Ecto neural progenitor cell (in vitro differentiated cells): ENCODE data around the gene ECT2.
"Not testable (repeated sequence)": the region's sequence is repeated elsewhere in the genome, so short reads cannot be mapped to it uniquely, and the experiment has no call there.

ENCODE experiments used
- DNase-seq: peaks from one replicate; pipeline ENCODE4 v3.0.0-alpha.2; 2018; ENCODE audit warnings: low spot score

ECT2 gene, protein sequence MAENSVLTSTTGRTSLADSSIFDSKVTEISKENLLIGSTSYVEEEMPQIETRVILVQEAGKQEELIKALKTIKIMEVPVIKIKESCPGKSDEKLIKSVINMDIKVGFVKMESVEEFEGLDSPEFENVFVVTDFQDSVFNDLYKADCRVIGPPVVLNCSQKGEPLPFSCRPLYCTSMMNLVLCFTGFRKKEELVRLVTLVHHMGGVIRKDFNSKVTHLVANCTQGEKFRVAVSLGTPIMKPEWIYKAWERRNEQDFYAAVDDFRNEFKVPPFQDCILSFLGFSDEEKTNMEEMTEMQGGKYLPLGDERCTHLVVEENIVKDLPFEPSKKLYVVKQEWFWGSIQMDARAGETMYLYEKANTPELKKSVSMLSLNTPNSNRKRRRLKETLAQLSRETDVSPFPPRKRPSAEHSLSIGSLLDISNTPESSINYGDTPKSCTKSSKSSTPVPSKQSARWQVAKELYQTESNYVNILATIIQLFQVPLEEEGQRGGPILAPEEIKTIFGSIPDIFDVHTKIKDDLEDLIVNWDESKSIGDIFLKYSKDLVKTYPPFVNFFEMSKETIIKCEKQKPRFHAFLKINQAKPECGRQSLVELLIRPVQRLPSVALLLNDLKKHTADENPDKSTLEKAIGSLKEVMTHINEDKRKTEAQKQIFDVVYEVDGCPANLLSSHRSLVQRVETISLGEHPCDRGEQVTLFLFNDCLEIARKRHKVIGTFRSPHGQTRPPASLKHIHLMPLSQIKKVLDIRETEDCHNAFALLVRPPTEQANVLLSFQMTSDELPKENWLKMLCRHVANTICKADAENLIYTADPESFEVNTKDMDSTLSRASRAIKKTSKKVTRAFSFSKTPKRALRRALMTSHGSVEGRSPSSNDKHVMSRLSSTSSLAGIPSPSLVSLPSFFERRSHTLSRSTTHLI

DNA sequence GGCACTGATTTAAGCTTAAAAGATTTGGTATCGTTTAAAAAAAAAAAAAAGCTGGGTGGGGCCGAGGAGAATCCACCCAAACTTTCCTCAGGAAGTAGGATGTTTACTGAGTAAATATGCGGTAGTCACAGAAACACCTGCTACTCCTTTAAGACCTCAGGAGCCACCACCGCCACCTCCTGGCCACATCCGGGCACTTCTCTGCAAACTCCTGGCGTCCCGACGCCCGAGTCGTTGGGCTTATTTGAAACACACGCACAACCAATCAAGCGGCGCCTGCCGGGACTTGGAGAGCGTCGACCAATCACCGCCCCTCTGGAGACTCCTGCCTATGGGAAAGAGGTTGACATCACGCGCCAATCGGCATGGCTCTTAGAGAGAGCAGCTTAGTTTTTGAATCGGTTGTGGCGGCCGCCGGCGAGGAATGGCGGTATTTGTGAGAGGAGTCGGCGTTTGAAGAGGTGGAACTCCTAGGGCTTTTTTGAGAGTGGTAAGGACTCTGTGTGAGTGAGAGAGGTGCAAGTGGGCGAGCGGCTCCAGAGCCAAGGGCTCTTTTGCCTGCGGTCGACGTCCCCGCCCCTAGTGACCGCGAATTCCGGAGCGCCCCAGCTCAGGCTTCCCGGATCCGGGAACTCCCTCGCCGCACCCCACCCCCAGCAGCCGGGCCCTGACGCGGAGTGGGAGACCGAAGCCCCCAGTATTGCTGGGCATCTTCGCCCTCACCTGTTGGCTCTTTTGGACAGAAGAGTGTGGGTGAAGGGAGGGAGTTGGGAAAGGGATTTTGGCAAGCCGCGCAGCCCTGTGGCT is at the start of gene ECT2:
Gene ECT2, plus strand, starts transcription at position 359 of the 807 bp plus-strand sequence. CDS start 3,805 bp downstream, outside the sequence.
- DNase-seq = peak; percentile 98

DNA sequence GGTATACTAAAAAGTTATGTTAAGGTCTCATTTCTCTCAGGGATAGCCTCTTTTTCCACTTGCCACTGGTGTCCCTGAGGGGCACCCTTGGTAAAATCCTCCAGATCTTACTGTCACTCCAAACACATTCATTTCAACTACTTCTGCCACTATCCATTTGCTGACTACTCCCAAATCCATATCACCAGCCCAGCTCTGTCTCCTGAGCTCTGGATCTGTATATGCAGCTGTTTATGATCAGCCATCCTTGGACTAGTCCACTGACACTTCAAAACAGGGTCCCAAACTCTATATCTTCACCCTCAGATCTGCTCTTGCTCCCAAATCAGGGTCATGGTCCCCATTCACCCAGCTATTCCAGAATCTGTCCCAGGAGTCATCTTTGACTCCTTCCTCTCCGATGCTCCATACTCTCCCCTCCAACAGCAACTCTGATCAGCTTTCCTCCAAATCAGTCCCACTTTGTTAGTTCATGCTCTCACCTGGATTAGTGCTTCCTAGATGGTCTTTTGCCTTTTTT is 49.5 kb upstream of the ECT2 start:
- no peak for DNase-seq

DNA sequence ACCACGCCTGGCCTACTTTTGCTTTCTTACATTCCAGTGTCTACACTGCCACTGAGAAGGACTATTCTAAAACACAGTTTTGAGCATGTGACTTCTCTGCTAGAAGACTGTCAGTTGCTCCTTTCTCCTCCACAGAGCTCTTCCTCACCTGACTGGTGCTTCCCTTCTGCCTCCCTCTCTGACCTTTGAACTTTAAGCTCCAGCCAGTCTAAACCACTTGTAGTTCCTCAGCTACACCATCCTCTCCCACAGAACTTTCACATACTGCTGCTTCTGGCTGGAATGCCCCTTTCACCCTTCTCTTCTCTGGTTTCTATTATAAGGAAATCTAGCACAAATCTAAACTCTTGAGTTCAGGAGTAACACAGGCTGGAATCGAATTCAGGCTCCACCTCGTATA is 48.8 kb upstream of the ECT2 start:
- no peak for DNase-seq

DNA sequence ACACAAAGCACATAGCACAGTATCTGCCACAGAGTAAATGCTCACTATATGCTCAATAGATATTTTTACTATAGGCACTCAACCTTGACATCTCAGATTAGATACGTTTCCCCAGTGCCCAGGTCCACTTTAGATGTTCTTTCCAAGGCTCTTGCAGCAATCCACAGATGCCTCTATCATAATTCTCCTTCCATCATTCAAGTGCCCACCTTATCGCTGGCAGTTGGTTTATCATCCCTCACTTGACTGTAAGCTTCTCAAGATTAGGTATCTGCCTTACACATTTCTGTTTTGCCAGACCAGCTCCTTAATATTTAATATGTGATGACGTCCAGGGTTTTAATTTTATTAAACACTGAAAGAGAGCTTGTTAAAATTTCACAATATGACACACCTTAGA is 48.3 kb upstream of the ECT2 start:
- DNase-seq = no peak

DNA sequence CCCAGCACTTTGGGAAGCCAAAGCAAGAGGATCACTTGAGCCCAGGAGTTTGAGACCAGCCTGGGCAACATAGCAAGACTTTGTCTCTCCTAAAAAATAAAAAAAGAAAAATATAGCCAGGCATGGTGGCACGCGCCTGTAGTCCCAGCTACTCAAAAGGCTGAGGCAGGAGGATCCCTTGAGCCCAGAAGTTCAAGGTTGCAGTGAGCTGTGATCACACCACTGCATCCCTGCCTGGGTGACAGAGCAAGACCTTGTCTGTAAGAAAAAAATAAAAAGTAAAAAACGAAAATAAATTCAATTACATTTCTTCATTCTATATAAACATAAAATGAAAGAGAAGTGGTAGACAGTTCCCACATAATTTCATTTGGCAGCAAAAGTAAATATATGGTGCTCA is 47.8 kb upstream of the ECT2 start:
- DNase-seq = not testable (repeated sequence)

DNA sequence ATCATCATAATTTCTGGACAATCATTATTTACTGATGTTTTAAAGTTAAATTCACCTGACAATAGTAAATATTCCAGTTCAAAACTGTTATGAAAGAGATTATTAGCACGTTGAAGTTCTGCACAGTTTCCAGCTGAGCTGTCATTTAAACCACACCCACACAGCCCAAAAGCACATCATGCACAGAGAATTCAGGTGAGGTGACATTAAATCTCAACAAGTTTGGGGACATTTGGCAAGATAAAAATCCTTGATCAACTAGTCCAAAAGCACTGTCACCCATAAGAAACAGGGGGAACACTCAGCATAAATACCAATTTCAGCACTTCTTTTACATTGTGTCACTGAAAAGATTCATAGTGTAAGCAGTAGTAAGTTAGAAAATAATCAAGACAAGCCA is 46.5 kb upstream of the ECT2 start:
- no peak for DNase-seq

DNA sequence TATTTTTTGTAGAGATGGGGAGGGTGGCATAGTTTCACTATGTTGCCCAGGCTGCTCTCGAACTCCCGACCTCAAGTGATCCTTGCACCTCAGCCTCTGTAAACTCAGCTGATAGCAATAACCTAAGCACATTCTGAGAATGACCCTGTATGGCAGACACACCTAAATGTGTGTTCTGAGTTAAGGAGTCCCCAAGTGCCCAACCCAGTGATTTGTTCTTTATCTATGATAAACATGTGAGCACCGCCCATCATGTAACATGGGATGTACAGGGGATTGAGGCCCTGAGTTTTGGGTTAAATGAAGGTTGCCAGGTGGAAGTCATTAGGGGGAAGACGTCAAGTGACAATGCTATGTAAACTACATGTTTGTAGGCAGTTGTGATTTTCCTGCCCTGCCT is 45.4 kb upstream of the ECT2 start:
- no peak for DNase-seq

DNA sequence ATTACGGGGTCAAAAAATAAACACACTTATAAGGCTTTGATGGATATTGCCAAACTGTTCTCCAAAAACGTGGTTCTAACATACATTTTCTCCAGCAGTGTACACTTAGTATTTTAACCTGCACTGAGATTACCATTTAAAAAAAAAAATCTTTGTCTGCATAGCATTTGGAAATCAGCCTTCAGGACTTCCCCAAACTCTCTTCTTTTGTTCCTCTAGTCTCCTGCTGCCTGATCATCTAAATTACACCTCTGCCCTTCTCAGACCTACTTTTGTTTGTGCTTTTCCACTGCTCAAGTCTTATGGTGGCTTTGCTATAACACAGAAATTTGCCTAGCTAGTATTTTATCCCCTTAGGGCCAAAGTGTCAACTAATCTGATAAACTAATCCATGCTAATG is 43.5 kb upstream of the ECT2 start:
- no peak for DNase-seq

DNA sequence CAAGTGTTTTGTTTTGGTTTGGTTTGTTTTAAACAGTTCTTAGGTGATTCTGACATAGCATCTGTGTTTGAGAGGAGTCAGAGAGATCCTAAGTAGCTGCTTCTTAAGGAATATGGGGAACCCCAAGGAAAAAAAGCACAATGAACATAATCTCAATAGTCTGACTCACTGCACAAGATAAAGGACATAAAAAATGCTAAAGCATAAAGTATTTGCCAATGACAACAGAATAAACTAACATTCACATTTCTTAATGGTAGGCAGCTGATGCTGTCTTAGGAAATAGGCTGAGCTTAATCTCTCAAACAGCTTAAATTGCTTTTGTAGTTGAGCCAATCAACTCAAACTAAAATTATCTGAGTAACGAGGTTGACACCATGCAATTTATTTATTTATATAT is 42.6 kb upstream of the ECT2 start:
- DNase-seq = no peak

DNA sequence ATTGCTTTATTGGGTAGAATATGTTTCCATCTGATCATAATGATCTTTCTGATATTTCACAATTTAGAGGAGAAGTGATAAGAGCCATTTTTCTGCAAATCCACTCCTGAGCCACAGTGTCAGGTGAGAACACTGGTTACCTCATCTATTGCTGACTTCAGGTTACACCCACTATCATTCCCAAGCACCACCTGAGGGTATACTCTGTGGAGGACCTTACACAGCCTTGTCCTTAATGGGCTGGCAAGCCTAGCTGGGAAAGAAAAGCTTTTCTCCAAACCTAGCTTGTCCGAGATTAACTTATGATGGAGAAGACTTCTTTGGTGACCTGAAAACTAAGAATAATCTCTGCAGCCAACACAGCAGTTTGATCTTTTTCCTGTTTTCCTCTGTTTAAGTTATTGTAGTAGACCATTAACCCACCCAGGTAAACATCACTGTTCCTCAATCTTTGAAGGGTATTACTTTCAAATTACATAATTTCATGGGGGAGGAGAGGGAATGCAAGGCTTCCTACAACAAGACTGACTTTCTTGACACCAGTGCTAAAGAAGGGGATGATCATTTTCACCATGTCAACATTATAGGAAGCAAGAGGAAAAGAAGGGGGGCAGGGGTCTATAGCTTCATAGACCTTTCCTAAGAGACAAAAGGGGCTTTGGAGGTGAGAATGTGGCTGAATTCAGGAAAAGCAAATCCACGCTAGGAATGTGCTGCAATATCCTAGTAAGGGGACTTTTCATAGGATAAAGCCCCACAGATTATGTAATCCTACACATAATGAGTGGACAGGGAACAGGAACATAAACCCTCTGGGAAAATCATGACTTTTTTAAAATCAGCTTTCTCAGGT is 41.4 kb upstream of the ECT2 start:
- no peak for DNase-seq

DNA sequence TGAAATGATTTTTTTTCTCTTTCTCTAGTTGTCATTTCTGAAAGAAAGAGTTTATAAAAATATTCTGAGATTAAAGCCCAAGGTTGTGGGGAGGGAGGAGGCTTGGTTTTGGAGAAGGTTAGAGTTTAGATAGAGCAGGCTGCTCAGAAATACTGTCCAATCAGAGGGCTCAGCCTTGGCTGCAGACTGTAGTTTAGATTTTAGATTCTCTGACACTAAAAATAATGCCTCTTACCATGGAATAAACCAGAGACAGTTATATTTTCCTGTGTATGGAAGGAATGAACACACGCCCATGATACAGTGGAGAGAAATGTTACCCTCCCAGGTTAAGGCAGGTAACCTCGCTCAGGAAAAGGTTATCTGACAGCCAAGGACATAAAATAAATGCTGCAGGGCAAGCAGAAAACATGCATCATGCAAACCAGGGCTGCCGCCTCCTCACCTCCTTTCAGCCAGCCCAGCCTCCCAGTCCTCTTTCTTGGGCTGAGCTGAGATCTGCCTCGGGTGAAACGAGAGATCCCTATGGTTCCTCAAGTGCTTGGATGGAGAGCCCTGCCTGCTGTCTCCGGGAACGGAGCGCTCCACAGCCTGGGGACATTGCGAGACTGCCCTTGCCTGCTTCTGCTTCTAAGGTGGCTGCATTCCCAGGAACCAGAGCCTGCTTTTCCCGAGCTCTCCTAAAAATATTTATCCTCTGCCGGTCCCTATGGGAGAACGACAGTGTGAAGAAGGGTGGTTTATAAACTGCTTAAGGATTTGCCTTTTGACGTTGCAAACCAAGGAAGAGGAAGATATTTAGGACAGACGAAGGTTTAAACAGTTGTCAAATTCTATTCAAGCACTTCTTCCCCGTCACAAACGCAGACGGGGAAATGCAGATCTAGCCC is 40.5 kb upstream of the ECT2 start:
- peak; percentile 63 for DNase-seq

DNA sequence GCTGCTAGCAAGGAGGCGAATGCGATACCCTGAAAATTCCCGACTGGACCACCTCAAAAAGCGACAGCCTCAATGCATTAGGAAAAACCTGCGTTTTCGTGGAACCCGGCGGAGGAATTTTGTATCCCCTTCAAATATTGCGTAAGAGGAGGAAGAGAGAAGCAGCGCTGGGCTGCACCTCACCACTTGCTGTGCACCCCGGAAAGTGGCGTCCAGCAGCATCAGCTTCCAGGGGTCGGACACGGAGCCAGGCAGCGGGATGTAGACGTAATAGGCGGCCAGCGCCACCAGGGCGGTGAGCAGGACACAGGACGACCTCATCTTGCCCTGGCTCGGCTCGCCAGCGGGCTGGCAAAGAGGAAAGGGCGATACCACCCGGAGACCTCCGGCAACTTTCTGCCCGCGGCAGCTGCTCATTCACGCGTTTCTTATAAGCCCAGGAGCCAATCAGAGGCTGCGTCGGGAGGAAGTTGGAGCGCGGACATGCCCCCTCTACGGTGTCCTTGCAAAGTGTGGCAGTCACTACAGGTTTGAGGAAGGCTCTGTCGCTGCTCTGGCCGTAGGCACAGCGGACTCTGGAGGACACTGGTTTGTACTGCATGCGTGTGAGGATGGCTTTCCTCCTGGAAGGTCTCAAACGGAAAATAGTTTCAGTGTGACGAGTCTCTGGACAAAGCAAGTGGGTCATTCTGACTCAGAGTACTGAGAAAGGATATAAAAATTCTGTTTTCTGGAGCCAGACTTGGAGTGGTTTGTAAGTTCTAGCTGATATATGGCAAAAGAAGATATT is 39.7 kb upstream of the ECT2 start, which contains the start of gene NCEH1:
Gene NCEH1, minus strand, starts transcription at position 404 of the 790 bp plus-strand sequence. Its CDS starts 83 bp downstream, at position 321.
- peak; percentile 93 for DNase-seq

DNA sequence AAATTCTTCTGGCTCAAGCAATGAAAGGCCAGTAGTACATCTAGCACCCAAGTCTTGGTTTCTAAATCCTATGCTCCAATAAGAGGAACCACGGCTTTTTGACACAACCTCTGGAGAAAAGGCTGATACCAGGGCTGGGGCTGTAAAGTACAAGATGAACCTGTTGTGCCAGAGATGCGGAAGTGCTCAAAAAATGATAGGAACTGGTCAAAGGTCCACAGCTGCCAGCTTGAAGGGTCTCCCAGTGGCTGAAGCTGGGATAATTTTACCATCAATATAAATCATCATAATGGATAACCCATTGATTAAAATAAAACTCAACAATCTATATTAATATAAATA is 39.1 kb upstream of the ECT2 start:
- DNase-seq = no peak

DNA sequence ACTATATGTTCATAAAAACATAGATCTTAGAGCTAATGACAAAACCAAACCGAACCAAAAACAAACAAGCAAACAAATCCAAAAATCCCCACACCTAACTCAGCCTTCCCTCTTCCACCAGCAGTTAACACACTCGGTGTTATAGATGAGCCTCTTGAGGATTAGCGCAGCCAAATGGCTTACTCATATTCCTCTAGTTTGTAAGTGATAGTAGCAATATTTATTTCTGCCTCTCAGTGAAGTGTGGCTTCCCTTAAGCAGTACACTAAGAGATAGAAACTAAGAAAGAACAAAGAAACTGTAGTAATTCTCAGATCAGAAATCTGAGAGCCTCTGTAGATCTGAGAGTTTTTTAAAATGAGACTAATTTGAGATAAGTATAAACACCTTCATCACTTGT is 37.2 kb upstream of the ECT2 start:
- DNase-seq = no peak

DNA sequence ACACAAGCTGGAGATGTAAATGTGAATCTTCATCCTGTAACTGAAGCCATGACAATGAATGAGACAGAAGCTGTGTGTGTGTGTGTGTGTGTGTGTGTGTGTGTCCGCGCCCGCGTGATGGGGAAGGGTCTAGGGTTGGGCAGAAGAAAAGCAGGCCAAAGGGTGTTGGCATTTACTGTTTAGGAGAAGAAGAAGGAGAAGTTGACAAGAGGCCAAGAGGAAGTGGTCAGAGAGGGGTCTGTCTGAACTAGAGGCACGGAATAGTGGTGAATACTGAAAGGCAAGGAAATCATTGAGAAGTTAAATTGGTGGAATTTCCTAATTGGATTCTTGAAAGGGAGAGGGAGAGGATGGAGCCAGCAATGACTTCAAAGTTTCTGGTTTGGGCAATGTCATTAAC is 34.0 kb upstream of the ECT2 start:
- no peak for DNase-seq

DNA sequence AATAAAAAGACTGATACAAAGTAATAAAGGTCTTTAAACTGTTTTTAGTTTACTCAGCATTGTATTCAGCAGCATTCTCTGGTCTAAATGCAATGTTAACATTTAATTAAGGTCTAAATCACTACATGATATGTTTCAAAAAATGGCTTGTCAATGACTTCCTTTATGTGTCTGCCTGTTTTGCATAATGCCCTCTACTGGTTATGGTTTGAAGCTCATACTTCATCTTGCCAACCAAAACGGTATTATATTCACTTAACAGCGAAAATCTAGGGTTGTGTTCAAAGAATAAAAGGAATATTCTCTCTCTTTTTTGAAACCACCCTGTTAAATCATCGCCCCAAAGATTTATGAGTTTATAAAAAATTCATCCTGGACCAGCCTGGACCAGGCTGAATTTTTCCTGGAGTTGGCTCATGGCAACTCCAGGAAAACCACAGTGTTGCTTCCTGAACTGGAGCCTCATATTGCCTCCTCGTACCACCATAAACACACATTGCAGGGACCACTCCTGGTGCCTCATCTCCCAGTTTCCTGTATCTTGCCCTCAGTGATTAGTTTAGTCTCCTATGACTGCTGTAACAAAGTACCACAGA is 32.9 kb upstream of the ECT2 start:
- DNase-seq = no peak

DNA sequence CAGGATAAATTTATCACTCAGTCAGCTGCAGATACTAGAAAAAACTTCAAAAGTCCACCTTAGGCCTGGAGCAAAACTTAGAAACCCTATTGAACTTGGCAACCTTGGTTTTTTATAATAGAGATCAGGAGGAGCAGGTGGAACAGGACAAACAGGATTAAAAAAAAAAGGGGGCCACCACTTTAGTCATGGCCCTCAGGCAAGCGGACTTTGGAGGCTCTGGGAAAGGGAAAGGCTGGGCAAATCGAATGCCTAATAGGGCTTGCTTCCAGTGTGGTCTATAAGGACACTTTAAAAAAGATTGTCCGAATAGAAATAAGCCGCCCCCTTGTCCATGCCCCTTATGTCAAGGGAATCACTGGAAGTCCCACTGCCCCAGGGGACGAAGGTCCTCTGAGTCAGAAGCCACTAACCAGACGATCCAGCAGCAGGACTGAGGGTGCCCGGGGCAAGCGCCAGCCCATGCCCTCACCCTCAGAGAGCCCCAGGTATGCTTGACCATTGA is 27.9 kb upstream of the ECT2 start:
- not testable (repeated sequence) for DNase-seq

DNA sequence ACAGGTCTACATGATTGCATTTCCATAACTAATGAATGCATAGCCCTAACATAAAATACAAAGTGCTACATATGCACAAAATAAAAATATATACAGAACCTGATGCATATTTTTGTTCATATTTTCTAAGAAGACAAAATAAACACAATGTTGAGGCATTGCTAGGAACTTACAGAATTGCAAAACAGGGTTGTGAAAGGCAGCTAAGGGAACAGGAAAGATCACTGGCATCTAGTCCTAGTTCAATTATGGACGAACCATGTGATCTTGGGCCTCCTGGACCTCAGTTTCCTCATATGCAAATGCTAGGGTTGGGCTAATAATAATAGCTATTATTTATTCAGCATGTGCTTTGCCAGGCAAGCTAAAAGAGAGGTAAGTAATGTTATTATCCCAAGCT is 24.1 kb upstream of the ECT2 start:
- no peak for DNase-seq

DNA sequence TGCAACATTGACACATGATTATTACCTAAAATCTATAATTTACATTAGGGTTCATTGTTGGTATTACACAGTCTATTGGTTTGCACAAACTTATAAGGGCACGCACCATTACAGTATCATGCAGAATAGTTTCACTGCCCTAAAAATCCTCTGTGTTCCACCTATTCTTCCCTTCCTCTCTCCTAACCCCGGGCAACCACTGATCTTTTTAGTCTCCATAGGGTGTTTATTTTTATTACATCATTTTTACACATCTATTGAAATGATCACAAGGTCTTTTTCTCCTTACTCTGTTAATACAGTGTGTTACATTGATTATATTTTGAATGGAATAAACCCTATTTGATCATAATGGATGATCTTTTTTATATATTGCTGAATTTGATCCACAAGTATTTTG is 15.5 kb upstream of the ECT2 start:
- no peak for DNase-seq
